Measurements from ENCODE around the gene OBI1.

OBI1 gene

DNA sequence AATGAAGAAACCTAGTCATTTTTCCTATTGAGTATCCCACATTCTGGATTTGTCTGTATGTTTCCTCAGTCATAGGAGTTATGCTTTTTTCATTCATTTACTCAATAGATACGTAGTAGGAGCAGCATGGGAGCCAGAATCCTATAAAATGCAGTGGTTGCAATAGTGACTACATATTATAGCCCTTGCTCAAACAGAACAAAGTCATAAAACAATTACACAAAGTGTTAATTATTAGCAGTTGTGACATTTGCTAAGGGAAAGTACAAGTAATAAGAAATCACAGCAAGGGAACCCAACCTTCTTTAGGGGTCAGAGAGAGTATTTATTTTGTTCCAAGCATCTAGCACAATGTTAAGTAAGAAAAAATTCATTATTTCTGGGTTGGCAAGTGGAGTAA lies 27.9 kb downstream of the OBI1 start:
- Histone ChIP-seq H2BK5ac (ENCODE audit: low read length) (no peak overlapping the region), H3K18ac (ENCODE audit: low read length) (no peak overlapping the region), H3K4ac (ENCODE audit: low read length) (no peak overlapping the region), H3K14ac (ENCODE audit: low read length) (no peak overlapping the region), H3K36me3 (replicated peaks in 1 of 2; ENCODE audit: control insufficient read depth in 2 of 2, insufficient read depth in 2 of 2, low read length in 2 of 2) (peaks cover 9 to 96% of the 10 kb centered on the region in 2 donors), H3K9me3 (replicated peaks in 1 of 2; ENCODE audit: control insufficient read depth in 2 of 2, insufficient read depth in 1 of 2, low read depth in 1 of 2, low read length in 2 of 2) (no peaks in the 10 kb centered on the region), H3K4me1 (ENCODE audit: control insufficient read depth in 2 of 2, insufficient read depth in 1 of 2, low read depth in 1 of 2, low read length in 2 of 2) (no peaks in the 10 kb centered on the region), H3K27ac (replicated peaks; ENCODE audit: low read length) (no peak overlapping the region), H3K79me1 (ENCODE audit: low read depth, low read length) (no peaks in the 10 kb centered on the region), H3K23ac (ENCODE audit: low read depth, low read length, poor library complexity) (no peak overlapping the region), H4K91ac (ENCODE audit: low read depth, low read length, poor library complexity) (no peak overlapping the region), H2BK120ac (ENCODE audit: low read depth, low read length) (no peak overlapping the region), H3K27me3 (ENCODE audit: control insufficient read depth in 3 of 3, insufficient read depth in 3 of 3, low read depth in 1 of 3, low read length in 3 of 3) (no peaks in the 10 kb centered on the region), H3K4me3 (ENCODE audit: low read length in 2 of 2) (no peak overlapping the region), H2AK5ac (ENCODE audit: low read depth, low read length) (no peak overlapping the region), H2AFZ (ENCODE audit: low read length) (no peak overlapping the region), H3K9ac (ENCODE audit: low read depth, low read length, poor library complexity) (no peak overlapping the region), H4K8ac (ENCODE audit: low read depth, low read length) (no peak overlapping the region), H2BK15ac (ENCODE audit: low read length) (no peak overlapping the region), H2BK12ac (ENCODE audit: low read length) (no peak overlapping the region), H3K4me2 (ENCODE audit: insufficient read depth, low read length, poor library complexity, severe bottlenecking) (no peak overlapping the region)
- WGBS, 2 donors (ENCODE audit: extremely low coverage in 2 of 2, insufficient read length in 2 of 2, insufficient replicate concordance in 1 of 2): no CpG with 5 or more reads among the region's 1 CpG
- no peak for DNase-seq (ENCODE audit: low spot score)

DNA sequence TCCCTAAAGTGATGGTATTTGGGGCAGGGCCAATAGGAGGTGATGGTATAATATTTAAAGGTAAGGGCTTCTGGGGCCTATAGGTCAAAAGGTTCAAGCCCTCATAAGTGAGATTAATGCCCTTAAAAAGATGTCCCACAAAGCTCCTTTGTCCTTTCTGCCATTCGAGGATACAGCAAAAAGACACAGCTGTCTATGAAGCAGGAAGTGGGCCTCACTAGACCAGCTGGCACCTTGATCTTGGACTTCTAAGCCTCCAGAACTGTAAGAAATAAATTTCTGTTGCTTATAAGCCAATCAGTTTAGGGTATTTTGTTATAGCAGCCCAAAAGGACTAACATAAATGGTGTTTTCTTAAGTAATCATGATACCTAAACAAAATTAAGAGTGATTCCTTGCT lies 28.4 kb downstream of the OBI1 start:
- no peak overlapping the region for H3K4me3 ChIP-seq (ENCODE audit: low read length in 2 of 2)
- H2BK12ac ChIP-seq (ENCODE audit: low read length): no peak overlapping the region
- no peaks in the 10 kb centered on the region for H3K27me3 ChIP-seq (ENCODE audit: control insufficient read depth in 3 of 3, insufficient read depth in 3 of 3, low read depth in 1 of 3, low read length in 3 of 3)
- H4K91ac ChIP-seq (ENCODE audit: low read depth, low read length, poor library complexity): no peak overlapping the region
- no peak overlapping the region for H4K8ac ChIP-seq (ENCODE audit: low read depth, low read length)
- no peak overlapping the region for H3K18ac ChIP-seq (ENCODE audit: low read length)
- no peak overlapping the region for H2BK15ac ChIP-seq (ENCODE audit: low read length)
- no peaks in the 10 kb centered on the region for H3K4me1 ChIP-seq (ENCODE audit: control insufficient read depth in 2 of 2, insufficient read depth in 1 of 2, low read depth in 1 of 2, low read length in 2 of 2)
- no peak overlapping the region for H2AK5ac ChIP-seq (ENCODE audit: low read depth, low read length)
- WGBS, 2 donors (ENCODE audit: extremely low coverage in 2 of 2, insufficient read length in 2 of 2, insufficient replicate concordance in 1 of 2): no CpG with 5 or more reads among the region's 1 CpG
- H3K23ac ChIP-seq (ENCODE audit: low read depth, low read length, poor library complexity): no peak overlapping the region
- no peak overlapping the region for H2AFZ ChIP-seq (ENCODE audit: low read length)
- H3K36me3 ChIP-seq (replicated peaks in 1 of 2; ENCODE audit: control insufficient read depth in 2 of 2, insufficient read depth in 2 of 2, low read length in 2 of 2): peaks cover 9 to 96% of the 10 kb centered on the region in 2 donors
- no peak overlapping the region for H3K14ac ChIP-seq (ENCODE audit: low read length)
- H2BK5ac ChIP-seq (ENCODE audit: low read length): no peak overlapping the region
- no peaks in the 10 kb centered on the region for H3K79me1 ChIP-seq (ENCODE audit: low read depth, low read length)
- H3K9ac ChIP-seq (ENCODE audit: low read depth, low read length, poor library complexity): no peak overlapping the region
- no peak overlapping the region for H2BK120ac ChIP-seq (ENCODE audit: low read depth, low read length)
- no peak overlapping the region for H3K4me2 ChIP-seq (ENCODE audit: insufficient read depth, low read length, poor library complexity, severe bottlenecking)
- no peak overlapping the region for H3K27ac ChIP-seq (replicated peaks; ENCODE audit: low read length)
- H3K9me3 ChIP-seq (replicated peaks in 1 of 2; ENCODE audit: control insufficient read depth in 2 of 2, insufficient read depth in 1 of 2, low read depth in 1 of 2, low read length in 2 of 2): no peaks in the 10 kb centered on the region
- no peak overlapping the region for H3K4ac ChIP-seq (ENCODE audit: low read length)
- no peak for DNase-seq (ENCODE audit: low spot score)

DNA sequence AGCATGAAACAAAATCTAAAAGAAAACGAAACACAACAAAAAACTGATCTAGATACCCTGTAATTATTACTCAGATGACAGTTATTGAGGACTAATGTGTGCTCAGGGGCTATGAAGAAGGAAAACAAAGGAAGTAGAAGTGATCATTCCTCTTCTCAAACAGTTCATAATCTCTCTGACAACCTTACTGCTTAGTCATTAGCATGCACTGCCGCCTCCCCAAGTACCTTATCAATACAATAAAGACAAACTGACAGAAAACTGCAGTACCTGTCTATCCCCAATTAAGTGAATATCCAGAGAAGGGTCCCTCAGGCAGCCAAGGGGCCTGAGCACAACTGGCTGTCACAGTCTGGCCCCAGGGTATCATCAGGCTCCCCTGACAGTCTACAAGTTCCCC lies 33.6 kb downstream of the OBI1 start:
- H3K4me1 ChIP-seq (ENCODE audit: control insufficient read depth in 2 of 2, insufficient read depth in 1 of 2, low read depth in 1 of 2, low read length in 2 of 2): no peaks in the 10 kb centered on the region
- H2AK5ac ChIP-seq (ENCODE audit: low read depth, low read length): no peak overlapping the region
- H3K79me1 ChIP-seq (ENCODE audit: low read depth, low read length): no peaks in the 10 kb centered on the region
- H3K4ac ChIP-seq (ENCODE audit: low read length): no peak overlapping the region
- H2BK15ac ChIP-seq (ENCODE audit: low read length): no peak overlapping the region
- H2BK120ac ChIP-seq (ENCODE audit: low read depth, low read length): no peak overlapping the region
- no peaks in the 10 kb centered on the region for H3K27me3 ChIP-seq (ENCODE audit: control insufficient read depth in 3 of 3, insufficient read depth in 3 of 3, low read depth in 1 of 3, low read length in 3 of 3)
- H3K36me3 ChIP-seq (replicated peaks in 1 of 2; ENCODE audit: control insufficient read depth in 2 of 2, insufficient read depth in 2 of 2, low read length in 2 of 2): peaks cover 0 to 90% of the 10 kb centered on the region in 2 donors
- no peak for DNase-seq (ENCODE audit: low spot score)
- H3K4me3 ChIP-seq (ENCODE audit: low read length in 2 of 2): no peak overlapping the region
- no peak overlapping the region for H4K8ac ChIP-seq (ENCODE audit: low read depth, low read length)
- H2AFZ ChIP-seq (ENCODE audit: low read length): no peak overlapping the region
- H2BK5ac ChIP-seq (ENCODE audit: low read length): no peak overlapping the region
- WGBS, 2 donors (ENCODE audit: extremely low coverage in 2 of 2, insufficient read length in 2 of 2, insufficient replicate concordance in 1 of 2): no CpG with 5 or more reads among the region's 2 CpGs
- no peak overlapping the region for H3K23ac ChIP-seq (ENCODE audit: low read depth, low read length, poor library complexity)
- H3K14ac ChIP-seq (ENCODE audit: low read length): no peak overlapping the region
- H3K18ac ChIP-seq (ENCODE audit: low read length): no peak overlapping the region
- H3K9me3 ChIP-seq (replicated peaks in 1 of 2; ENCODE audit: control insufficient read depth in 2 of 2, insufficient read depth in 1 of 2, low read depth in 1 of 2, low read length in 2 of 2): no peaks in the 10 kb centered on the region
- no peak overlapping the region for H3K4me2 ChIP-seq (ENCODE audit: insufficient read depth, low read length, poor library complexity, severe bottlenecking)
- H4K91ac ChIP-seq (ENCODE audit: low read depth, low read length, poor library complexity): no peak overlapping the region
- H3K27ac ChIP-seq (replicated peaks; ENCODE audit: low read length): no peak overlapping the region
- no peak overlapping the region for H2BK12ac ChIP-seq (ENCODE audit: low read length)
- H3K9ac ChIP-seq (ENCODE audit: low read depth, low read length, poor library complexity): no peak overlapping the region

DNA sequence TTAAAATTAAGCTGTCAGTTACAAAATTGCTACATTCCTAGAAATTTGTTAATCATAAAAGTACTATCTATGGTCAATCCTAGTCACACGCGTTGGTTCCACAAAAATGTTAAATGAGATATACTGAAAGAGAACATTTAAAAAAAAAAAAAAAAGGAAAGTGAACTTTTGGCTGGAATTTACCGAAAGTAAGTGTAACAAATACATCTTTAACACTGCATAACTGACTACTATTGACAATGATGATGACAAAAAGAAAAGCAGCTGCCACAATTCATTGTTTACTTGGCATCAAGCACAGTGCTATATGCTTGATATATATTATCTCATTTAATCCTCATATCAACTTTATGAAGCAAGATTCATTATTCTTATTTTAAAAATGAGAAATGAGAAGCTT lies 35.8 kb downstream of the OBI1 start:
- H4K91ac ChIP-seq (ENCODE audit: low read depth, low read length, poor library complexity): no peak overlapping the region
- H4K8ac ChIP-seq (ENCODE audit: low read depth, low read length): no peak overlapping the region
- no CpG with 5 or more reads among the region's 3 CpGs for WGBS, 2 donors (ENCODE audit: extremely low coverage in 2 of 2, insufficient read length in 2 of 2, insufficient replicate concordance in 1 of 2)
- no peaks in the 10 kb centered on the region for H3K9me3 ChIP-seq (replicated peaks in 1 of 2; ENCODE audit: control insufficient read depth in 2 of 2, insufficient read depth in 1 of 2, low read depth in 1 of 2, low read length in 2 of 2)
- no peak overlapping the region for H3K14ac ChIP-seq (ENCODE audit: low read length)
- H3K4me1 ChIP-seq (ENCODE audit: control insufficient read depth in 2 of 2, insufficient read depth in 1 of 2, low read depth in 1 of 2, low read length in 2 of 2): no peaks in the 10 kb centered on the region
- no peak overlapping the region for H3K18ac ChIP-seq (ENCODE audit: low read length)
- H2AFZ ChIP-seq (ENCODE audit: low read length): no peak overlapping the region
- no peak overlapping the region for H2AK5ac ChIP-seq (ENCODE audit: low read depth, low read length)
- no peaks in the 10 kb centered on the region for H3K27me3 ChIP-seq (ENCODE audit: control insufficient read depth in 3 of 3, insufficient read depth in 3 of 3, low read depth in 1 of 3, low read length in 3 of 3)
- H3K27ac ChIP-seq (replicated peaks; ENCODE audit: low read length): no peak overlapping the region
- H2BK15ac ChIP-seq (ENCODE audit: low read length): no peak overlapping the region
- H3K23ac ChIP-seq (ENCODE audit: low read depth, low read length, poor library complexity): no peak overlapping the region
- no peak overlapping the region for H3K4me3 ChIP-seq (ENCODE audit: low read length in 2 of 2)
- no peak overlapping the region for H3K4ac ChIP-seq (ENCODE audit: low read length)
- no peak overlapping the region for H2BK12ac ChIP-seq (ENCODE audit: low read length)
- no peak overlapping the region for H2BK5ac ChIP-seq (ENCODE audit: low read length)
- no peak overlapping the region for H2BK120ac ChIP-seq (ENCODE audit: low read depth, low read length)
- no peak overlapping the region for H3K9ac ChIP-seq (ENCODE audit: low read depth, low read length, poor library complexity)
- DNase-seq (ENCODE audit: low spot score): no peak
- peaks cover 0 to 80% of the 10 kb centered on the region in 2 donors for H3K36me3 ChIP-seq (replicated peaks in 1 of 2; ENCODE audit: control insufficient read depth in 2 of 2, insufficient read depth in 2 of 2, low read length in 2 of 2)
- no peak overlapping the region for H3K4me2 ChIP-seq (ENCODE audit: insufficient read depth, low read length, poor library complexity, severe bottlenecking)
- H3K79me1 ChIP-seq (ENCODE audit: low read depth, low read length): no peaks in the 10 kb centered on the region

Measured in neuronal stem cell (in vitro differentiated cells).